HG03558 (cell line): Measurements from ENCODE around the gene FAM53B.
"Not testable (repeated sequence)": the region's sequence is repeated elsewhere in the genome, so short reads cannot be mapped to it uniquely, and the experiment has no call there.

Experiments used
- ATAC-seq: cut with Tn5 transposase; IDR thresholded peaks from one replicate; pipeline ENCODE4 v1.9.1; 2021; ENCODE audit warnings: moderate number of reproducible peaks; ENCODE audit not compliant: unreplicated experiment; ENCODE audit errors: extremely low read depth

Gene FAM53B

DNA sequence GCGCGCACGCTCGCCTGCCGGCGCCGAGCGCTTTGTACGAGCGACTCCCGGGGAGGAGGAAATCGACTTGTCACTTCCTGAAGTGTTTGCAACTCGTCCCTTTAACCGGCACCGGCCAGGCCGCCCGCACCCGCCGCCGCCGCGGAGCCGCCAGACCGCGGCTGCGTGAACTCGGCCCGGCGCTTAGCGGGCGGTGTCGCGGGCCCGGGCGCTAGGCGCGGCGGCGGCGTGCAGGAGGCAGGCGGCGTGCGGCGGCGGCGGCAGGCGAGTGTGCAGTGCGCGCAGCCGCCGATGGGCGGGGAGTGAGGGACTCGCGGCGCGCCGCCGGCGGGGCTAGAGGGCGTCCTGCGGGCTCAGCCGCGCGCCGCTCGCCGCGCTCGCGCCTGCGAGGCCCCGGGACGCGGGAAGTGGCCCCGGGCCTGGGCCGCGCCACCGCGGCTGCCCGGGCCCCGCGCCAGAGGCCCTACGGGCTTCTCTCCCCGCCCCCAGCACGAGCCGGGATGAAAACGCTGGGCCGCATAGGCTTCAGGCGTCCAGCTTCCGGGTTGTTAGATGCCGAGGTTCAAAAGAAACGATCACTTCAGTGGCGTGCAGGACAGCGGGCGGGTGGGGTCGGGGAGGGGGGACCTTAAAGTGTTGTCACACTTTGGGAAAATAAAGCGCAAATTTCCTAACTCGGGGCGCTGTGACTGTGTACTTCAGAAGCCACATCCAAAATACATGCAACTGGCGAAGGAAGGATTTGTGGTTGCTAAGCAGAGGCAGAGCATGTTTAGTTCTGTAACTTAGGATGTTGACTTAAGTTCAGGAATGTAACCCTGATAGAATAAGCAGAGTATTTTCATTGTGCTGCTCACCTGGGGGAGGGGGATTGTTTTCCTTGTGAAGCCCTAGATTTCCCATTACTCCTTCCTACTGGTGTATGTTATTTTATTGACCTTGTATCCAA, at the start of gene FAM53B:
Gene FAM53B, minus strand, starts transcription at position 277 of the 949 bp plus-strand sequence. CDS start 37,665 bp downstream, outside the sequence.
- peak; percentile 41 for ATAC-seq

- no peak for ATAC-seq
Observed at GRCh38 chr10:124792998-124793352, 48.8 kb upstream of the FAM53B start.

- ATAC-seq = peak; percentile 82
Observed at GRCh38 chr10:124791547-124792348, 47.6 kb upstream of the FAM53B start, which contains the start of gene EEF1AKMT2. TSS of gene EEF1AKMT2 (minus strand) at chr10:124791887. CDS start at chr10:124791833, 54 bp downstream.

DNA sequence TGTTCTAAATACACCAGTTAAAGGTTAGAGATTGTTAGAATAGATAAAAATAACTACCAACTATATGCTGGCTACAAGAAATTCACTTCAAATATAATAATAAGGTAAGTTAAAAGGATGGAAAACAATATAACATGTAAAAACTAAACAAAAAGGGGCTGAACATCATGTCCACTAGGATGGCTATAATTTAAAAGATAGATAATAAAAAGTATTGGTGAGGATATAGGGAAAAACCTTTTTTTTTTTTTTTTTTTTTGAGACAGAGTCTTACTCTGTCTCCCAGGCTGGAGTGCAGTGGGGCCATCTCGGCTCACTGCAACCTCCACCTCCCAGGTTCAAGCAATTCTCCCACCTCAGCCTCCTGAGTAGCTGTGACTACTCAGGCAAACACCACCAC, 38.7 kb upstream of the FAM53B start:
- not testable (repeated sequence) for ATAC-seq

DNA sequence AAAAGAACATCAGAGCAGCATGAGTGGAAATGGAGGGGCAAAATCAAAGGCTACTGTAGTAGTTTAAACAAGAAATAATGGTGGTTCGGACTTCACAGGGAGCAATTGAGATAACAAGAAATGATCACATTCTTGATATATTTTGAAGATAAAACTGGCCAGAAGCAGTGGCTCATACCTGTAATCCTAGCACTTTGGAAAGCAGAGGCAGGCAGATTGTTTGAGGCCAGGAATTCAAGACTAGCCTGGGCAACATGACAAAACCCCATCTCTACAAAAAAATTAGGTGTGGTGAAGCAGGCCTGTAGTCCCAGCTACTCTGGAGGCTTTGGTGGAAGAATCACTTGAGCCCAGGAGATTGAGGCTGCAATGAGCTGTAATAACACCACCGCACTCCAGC, 24.6 kb upstream of the FAM53B start:
- no peak for ATAC-seq

DNA sequence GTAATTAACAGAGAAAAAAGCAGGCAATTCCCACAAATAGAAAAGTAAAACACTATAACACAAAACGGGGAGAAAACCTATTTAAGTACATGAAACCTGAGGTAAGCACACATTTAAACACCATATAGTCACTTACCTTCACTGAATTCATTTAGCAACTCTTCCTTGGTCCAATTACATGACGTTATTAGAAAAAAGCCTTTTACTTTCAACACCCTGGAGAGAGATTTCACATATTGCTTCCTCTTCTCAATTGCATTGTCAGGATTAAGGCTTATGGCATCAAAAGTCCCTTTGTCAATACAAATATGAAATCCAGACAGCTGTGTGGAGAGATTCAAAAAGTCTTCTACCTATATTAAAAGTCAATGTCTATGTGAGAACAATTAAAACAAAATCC, 21.1 kb upstream of the FAM53B start:
- ATAC-seq = no peak

DNA sequence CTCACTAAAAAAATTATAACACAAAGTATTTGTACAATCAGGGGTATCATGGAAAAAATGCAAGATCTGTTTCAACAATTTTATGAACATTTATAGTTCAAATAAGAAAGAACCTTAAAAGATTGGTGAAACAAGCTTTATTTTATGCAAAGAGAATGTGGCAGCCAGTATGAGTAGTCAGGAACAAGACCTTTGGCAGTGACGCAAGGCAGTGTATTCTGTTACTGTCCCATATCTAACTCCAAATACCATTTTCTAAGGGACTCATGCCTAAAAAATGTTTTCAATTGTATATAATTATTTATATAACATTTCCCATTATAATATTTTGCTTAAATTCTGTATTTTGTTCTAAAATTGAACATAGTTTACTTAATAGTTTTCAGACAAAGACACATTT, 19.1 kb upstream of the FAM53B start:
- ATAC-seq = no peak

DNA sequence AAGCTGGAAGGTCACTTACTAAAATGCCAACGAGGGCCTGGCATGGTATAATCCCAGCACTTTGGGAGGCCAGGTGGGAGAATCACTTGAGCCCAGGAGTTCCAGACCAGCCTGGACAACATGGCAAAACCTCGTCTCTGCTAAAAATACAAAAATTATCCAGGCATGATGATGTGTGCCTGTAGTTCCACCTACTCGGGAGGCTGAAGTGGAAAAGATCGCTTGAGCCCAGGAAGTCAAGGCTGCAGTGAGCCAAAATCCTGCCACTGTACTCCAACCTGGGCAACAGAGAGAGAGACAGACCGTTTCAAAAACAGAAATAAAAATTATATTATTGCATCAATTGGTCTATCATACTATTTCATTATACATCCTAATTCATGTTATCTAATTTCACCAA, 18.1 kb upstream of the FAM53B start:
- no peak for ATAC-seq

DNA sequence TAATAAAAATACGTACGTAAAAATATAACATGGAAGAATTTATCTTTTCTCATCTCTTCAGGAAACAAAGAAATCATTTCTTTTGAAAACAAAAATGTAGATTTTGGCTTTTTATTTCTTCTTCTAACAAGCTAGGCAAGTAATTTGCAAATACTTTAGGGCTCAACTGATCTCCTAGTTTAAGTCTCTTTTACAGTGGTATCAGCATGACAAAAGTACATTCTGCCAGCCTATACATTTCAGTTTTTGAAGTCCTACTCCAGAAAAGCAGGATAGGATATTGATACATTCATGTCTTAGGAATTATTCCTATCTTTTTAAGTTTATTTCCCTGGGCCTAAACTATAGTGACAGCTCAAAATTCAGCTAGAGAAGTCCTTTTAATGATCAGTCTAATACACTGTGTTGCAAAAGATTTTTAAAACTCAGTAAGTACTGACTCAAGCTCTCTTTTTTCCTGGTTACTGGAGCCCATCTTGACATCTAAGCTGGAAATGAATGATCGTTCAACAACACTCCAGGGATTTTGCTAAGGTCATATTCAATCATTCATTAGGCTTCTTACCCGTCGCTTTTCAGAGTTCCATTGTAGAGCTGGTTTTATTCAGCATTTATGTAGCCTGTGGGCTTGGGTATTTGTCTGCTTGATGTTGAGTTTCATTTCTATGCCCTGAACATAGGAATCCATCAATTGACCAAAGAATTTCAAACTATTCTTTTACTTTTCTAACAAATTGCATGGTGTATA, 12.2 kb upstream of the FAM53B start:
- no peak for ATAC-seq

DNA sequence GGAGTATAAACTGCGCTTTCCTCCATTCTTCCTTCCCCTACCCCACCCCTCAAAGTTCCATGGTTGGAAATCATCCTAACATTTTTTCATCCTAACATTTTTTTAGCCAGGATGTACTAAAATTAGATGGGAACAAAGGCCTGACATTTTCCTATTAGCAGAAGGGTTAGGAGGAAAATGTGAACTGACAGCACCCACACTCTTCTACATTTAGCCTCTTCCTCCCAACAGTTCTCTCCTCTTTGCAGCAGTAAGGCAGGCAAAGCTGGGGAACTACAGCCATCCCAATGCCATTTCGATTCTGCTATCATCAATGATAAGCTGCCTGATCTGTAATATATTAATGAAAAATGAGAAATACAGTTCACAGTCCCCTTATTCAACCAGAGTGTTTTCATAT, 11.4 kb upstream of the FAM53B start:
- ATAC-seq = no peak

- no peak for ATAC-seq
Observed at GRCh38 chr10:124754227-124754626, 10.0 kb upstream of the FAM53B start.

- ATAC-seq = no peak
Observed at GRCh38 chr10:124748953-124749645, 4.9 kb upstream of the FAM53B start.

GRCh38 chr10:124748166-124748565, 4.0 kb upstream of the FAM53B start:
- no peak for ATAC-seq

DNA sequence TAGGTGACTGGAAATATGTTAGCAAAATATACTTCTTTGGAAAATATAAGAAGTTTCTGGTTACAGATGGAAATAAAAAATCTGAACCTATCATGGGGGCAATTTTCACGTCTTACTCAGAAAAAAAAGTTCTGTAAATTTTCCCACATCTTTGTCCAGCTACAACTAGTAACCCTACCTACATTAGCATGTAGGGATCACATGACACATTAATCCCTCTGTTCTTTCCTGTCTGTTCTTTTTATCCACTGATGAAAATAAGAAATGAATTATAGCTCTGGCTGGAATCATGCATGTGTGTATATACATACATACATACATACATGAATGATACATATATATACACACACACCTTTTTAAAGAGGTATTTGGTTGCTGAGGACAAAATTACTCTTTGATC, 3.6 kb upstream of the FAM53B start:
- no peak for ATAC-seq

DNA sequence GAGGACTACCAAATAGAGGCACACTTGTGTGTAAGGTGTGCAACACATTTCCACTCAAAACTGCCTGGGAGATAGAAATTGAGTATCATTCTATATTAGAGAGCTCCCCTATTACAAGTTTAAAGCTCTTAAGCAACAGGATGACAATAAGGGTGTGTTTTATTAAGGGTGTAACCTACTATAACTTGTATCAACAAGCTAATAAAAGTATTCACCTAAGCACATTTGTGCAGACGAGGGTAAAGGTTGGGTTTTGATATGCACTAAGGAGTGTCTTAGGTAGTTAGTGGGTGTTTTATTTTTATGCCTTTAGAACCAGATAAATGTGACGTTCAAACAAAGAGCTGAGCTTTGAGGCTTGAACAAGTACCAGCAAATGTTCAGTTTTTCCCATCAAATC, 2.8 kb upstream of the FAM53B start:
- ATAC-seq = no peak

GRCh38 chr10:124746447-124746846, 2.3 kb upstream of the FAM53B start:
- not testable (repeated sequence) for ATAC-seq

DNA sequence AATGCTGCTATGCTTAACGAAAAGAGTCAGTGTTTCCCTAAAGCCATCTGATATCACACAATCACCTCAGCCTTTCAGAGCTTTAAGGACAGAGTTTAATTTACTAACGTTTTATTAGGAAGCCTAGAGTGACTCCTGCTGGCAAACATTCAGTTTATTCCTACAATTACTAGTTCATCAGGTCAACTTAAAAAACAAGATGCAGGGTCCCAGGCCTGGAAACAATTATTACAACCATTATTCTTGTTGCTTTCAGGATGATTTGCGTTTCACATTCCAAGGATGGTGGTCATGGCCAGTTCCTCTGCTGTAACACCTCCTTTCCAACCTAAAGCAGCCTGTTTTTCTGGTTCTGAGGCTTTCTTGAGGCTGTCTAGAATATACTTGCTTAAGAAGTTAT, 1.5 kb upstream of the FAM53B start:
- ATAC-seq = no peak

DNA sequence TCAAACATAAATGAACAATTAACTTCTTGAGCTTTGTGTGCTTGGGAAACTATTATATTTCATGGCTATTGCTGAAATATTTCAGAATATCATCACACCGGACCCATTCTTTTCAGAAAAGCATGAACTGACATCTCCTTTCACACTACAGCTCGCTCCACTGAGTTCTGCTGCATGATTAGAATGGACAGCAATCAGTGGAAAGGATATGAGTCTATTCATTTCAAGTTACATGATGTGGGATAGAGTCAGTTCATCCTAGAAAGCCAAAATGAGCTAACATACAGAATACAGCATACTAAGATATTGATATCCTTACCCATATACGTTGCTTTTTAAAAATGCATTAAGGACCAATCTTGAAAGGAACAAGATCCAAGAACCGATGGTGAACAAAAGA, 1.1 kb upstream of the FAM53B start:
- ATAC-seq = no peak

- no peak for ATAC-seq
Observed at GRCh38 chr10:124743191-124744101, 732 bp downstream of the FAM53B start.
